Endothelial cell of umbilical vein (primary cell): Measurements from ENCODE around the gene PBX3. TPM values are rescaled to one million over a fixed set of nuclear protein-coding genes. Genes with fewer than 3 reads are reported as not detected.

Experiments used
- BruUV-seq: library from RNA; stranded (reverse); fragments of 400-500 nt; replicated peaks from 2 replicates; lab custom pipeline; 2021; lab: Mats Ljungman, UMichigan
- CTCF ChIA-PET: fragments of 300-600, 350-600 bp; sonication (Branson Sonifier 250); formaldehyde crosslinking; loops from one replicate; lab custom pipeline; 2021; ENCODE audit warnings: antibody characterized with exemption, inconsistent platforms; lab: Charles Lee
- POLR2A ChIA-PET: fragments of 300-600, 350-600 bp; sonication (Branson Sonifier 250); formaldehyde crosslinking; loops from one replicate; lab custom pipeline; 2021; ENCODE audit warnings: antibody characterized with exemption, inconsistent platforms; lab: Charles Lee
- DNase-seq: peaks from one replicate; pipeline ENCODE4 v3.0.0-alpha.2; 2011; ENCODE audit warnings: low read depth, low spot score
- FAIRE-seq: peaks from 2 replicates; lab custom pipeline; 2011; peaks lifted over from hg19 to GRCh38; lab: Jason Lieb, UNC
- H2AFZ ChIP-seq: 2 replicates; pipeline ENCODE4 v1.6.0; 2012; ENCODE audit warnings: low read depth, low read length, control low read depth, inconsistent platforms
- H3K27ac ChIP-seq: 2 replicates; pipeline ENCODE4 v1.5.1; 2011; ENCODE audit warnings: low read depth, mild to moderate bottlenecking, control low read depth, low read length, moderate library complexity; ENCODE audit not compliant: insufficient read depth
- H3K27me3 ChIP-seq, 2 experiments: 2 replicates each; pipeline versions ENCODE4 v1.6.0 to v1.6.1; 2011; ENCODE audit warnings: low read length in 2 of 2, mixed read lengths in 1 of 2; ENCODE audit not compliant: control insufficient read depth in 2 of 2, insufficient read depth in 2 of 2
- H3K36me3 ChIP-seq, 2 experiments: 2 replicates in 1 of 2; 3 replicates in 1 of 2; pipeline ENCODE4 v1.5.1; 2011; ENCODE audit warnings: low read length in 2 of 2, mild to moderate bottlenecking in 1 of 2, moderate library complexity in 1 of 2; ENCODE audit not compliant: control insufficient read depth in 2 of 2, insufficient read depth in 2 of 2; ENCODE audit errors: extremely low read depth in 1 of 2
- H3K4me1 ChIP-seq: 3 replicates; pipeline ENCODE4 v1.5.1; 2011; ENCODE audit warnings: mild to moderate bottlenecking, low read length; ENCODE audit not compliant: control insufficient read depth, insufficient read depth; ENCODE audit errors: extremely low read depth
- H3K4me2 ChIP-seq: 2 replicates; pipeline ENCODE4 v1.6.1; 2011; ENCODE audit warnings: low read length, control low read depth, mixed read lengths; ENCODE audit not compliant: insufficient read depth
- H3K4me3 ChIP-seq, 3 experiments: fragments of 200-600 bp in 1 of 3; sonication (generic), shearing (Covaris generic) in 1 of 3; replicated peaks in 1 of 3; 2 replicates each; pipeline ENCODE4 v1.5.1; 2011 to 2016; ENCODE audit warnings: control low read depth in 3 of 3, low read length in 3 of 3, mild to moderate bottlenecking in 2 of 3, inconsistent platforms in 1 of 3, low read depth in 1 of 3, moderate library complexity in 1 of 3; ENCODE audit not compliant: insufficient read depth in 1 of 3
- H3K79me2 ChIP-seq: 2 replicates; pipeline ENCODE4 v1.6.0; 2012; ENCODE audit warnings: low read length, inconsistent platforms; ENCODE audit not compliant: control insufficient read depth, insufficient read depth
- H3K9ac ChIP-seq: replicated peaks from 2 replicates; pipeline ENCODE3; 2011; ENCODE audit warnings: low read length, control low read depth; ENCODE audit not compliant: insufficient read depth; ENCODE audit errors: extremely low read depth
- H3K9me1 ChIP-seq: replicated peaks from 3 replicates; pipeline ENCODE4 v1.6.0; 2011; ENCODE audit warnings: mild to moderate bottlenecking, low read length; ENCODE audit not compliant: control insufficient read depth, insufficient read depth; ENCODE audit errors: extremely low read depth
- H3K9me3 ChIP-seq: replicated peaks from 2 replicates; pipeline ENCODE4 v1.5.1; 2012; ENCODE audit warnings: low read length, inconsistent platforms; ENCODE audit not compliant: control insufficient read depth, insufficient read depth
- H4K20me1 ChIP-seq: replicated peaks from 2 replicates; pipeline ENCODE3; 2011; ENCODE audit warnings: mild to moderate bottlenecking, low read length; ENCODE audit not compliant: control insufficient read depth, insufficient read depth; ENCODE audit errors: extremely low read depth
- CTCF ChIP-seq, 2 donors: IDR thresholded peaks; 1 replicate in 1 of 2; 2 replicates in 1 of 2; pipeline ENCODE4 v1.5.1; 2011; ENCODE audit warnings: low read length in 2 of 2, mild to moderate bottlenecking in 2 of 2, moderate library complexity in 2 of 2, control low read depth in 1 of 2, inconsistent platforms in 1 of 2, low read depth in 1 of 2; ENCODE audit not compliant: insufficient read depth in 1 of 2; ENCODE audit errors: extremely low read depth in 1 of 2
- EZH2 ChIP-seq: IDR thresholded peaks from 2 replicates; pipeline ENCODE4 v1.6.1; 2012; ENCODE audit warnings: borderline replicate concordance, low read depth, mild to moderate bottlenecking, moderate library complexity, low read length, inconsistent platforms; ENCODE audit not compliant: severe bottlenecking
- FOS ChIP-seq: IDR thresholded peaks from 2 replicates; pipeline ENCODE4 v1.6.1; 2011; ENCODE audit warnings: mild to moderate bottlenecking, low read length, moderate library complexity, borderline replicate concordance; ENCODE audit not compliant: insufficient read depth
- GATA2 ChIP-seq: IDR thresholded peaks from 2 replicates; pipeline ENCODE4 v1.7.0; 2011; ENCODE audit warnings: low read depth, mild to moderate bottlenecking, moderate library complexity, mixed read lengths, low read length; ENCODE audit not compliant: insufficient read length, insufficient read depth
- JUN ChIP-seq: IDR thresholded peaks from 2 replicates; pipeline ENCODE4 v1.6.1; 2011; ENCODE audit warnings: borderline replicate concordance, low read depth; ENCODE audit not compliant: insufficient read length, insufficient read depth
- MAX ChIP-seq: IDR thresholded peaks from 2 replicates; pipeline ENCODE4 v1.6.1; 2011; ENCODE audit not compliant: insufficient read depth, insufficient read length
- MYC ChIP-seq: IDR thresholded peaks from one replicate; pipeline ENCODE4 v1.6.1; 2011; ENCODE audit warnings: mild to moderate bottlenecking, low read depth, low read length
- POLR2A ChIP-seq: IDR thresholded peaks from 2 replicates; pipeline ENCODE4 v1.6.1; 2012; ENCODE audit warnings: low read depth, mild to moderate bottlenecking, control low read depth, low read length
- POLR2AphosphoS5 ChIP-seq: IDR thresholded peaks from 2 replicates; pipeline ENCODE4 v1.6.1; 2012; ENCODE audit warnings: low read depth, mild to moderate bottlenecking, control low read depth, low read length, moderate library complexity; ENCODE audit not compliant: insufficient read depth
- dilution Hi-C: fragments of 300-500 bp; cut with MboI; formaldehyde crosslinking; loops from one replicate; pipeline ENCODE4 v1.15.0; 2019; ENCODE audit warnings: low sequenced_read_pairs; ENCODE audit not compliant: extremely low pct_ligation_motif_present
- intact Hi-C: fragments of 100-400 bp; cut with micrococcal nuclease; formaldehyde crosslinking; loops from one replicate; pipeline ENCODE4 v1.10.0; 2022
- polyA plus RNA-seq, 4 experiments: library from polyadenylated mRNA; depleted of rRNA in 3 of 4; stranded (reverse) in 3 of 4; unstranded in 1 of 4; fragments of >200 nt; gene quantifications; 2 replicates each; pipeline versions ENCODE4 v1.2.1 to v1.2.3, GENCODE V29; 2011 to 2012; ENCODE audit warnings: missing spikeins in 1 of 4
- total RNA-seq: library from RNA; stranded (reverse); gene quantifications from 2 replicates; pipeline ENCODE4 v1.2.3, GENCODE V29; 2021

Gene PBX3
- total and polyA plus RNA-seq, 2 donors (not counting 3 experiments of a cell fraction or from before 2014, with no cell fraction given), result 18.8 to 42.0 TPM

- no peak for TF ChIP-seq JUN
- no peak for TF ChIP-seq CTCF (IDR thresholded peaks at IDR 0.05; ENCODE audit: extremely low read depth in 1 of 2, insufficient read depth in 1 of 2, low read depth in 1 of 2, low read length in 2 of 2)
- no peak for TF ChIP-seq MAX
- POLR2A ChIA-PET, result no interaction called here
- H4K20me1 ChIP-seq, result peaks cover 5% of the 10 kb centered on the region
These were observed 47.3 kb upstream of the PBX3 start for GRCh38 chr9:125699870-125700269.

GRCh38 chr9:125700791-125701190 lies 46.4 kb upstream of the PBX3 start:
- CTCF ChIA-PET, result no interaction called here
- POLR2A ChIA-PET, result no interaction called here
- Histone ChIP-seq H3K79me2 (peaks cover 88% of the 10 kb centered on the region), H3K4me2 (no peak overlapping the region), H3K9ac (no peak overlapping the region), H3K27me3 (no peaks in the 10 kb centered on the region), H3K4me3 (no peak overlapping the region), H2AFZ (no peak overlapping the region), H3K4me1 (peaks cover 3% of the 10 kb centered on the region), H3K27ac (no peak overlapping the region), H3K9me1 (no peaks in the 10 kb centered on the region), H3K9me3 (no peaks in the 10 kb centered on the region), H3K36me3 (no peaks in the 10 kb centered on the region), H4K20me1 (peaks cover 5% of the 10 kb centered on the region)
- TF ChIP-seq MAX, result no peak
- TF ChIP-seq CTCF (IDR thresholded peaks at IDR 0.05; ENCODE audit: extremely low read depth in 1 of 2, insufficient read depth in 1 of 2, low read depth in 1 of 2, low read length in 2 of 2), result no peak
- no peak for TF ChIP-seq POLR2A
- TF ChIP-seq GATA2, result no peak
- no peak for TF ChIP-seq JUN
- no peak for TF ChIP-seq FOS
- no peak for TF ChIP-seq MYC
- TF ChIP-seq EZH2, result no peak
- no peak for TF ChIP-seq POLR2AphosphoS5
- intact Hi-C loops (no loop called here), dilution Hi-C loops (no loop called here)
- FAIRE-seq, result no peak
- no peak for DNase-seq
- BruUV-seq, result no TSS peak

More at GRCh38 chr9:125699870-125700269, 47.3 kb upstream of the PBX3 start:
- H3K4me2 ChIP-seq, result no peak overlapping the region
- no peak overlapping the region for H3K4me3 ChIP-seq
- H3K79me2 ChIP-seq, result peaks cover 86% of the 10 kb centered on the region
- no peak overlapping the region for H2AFZ ChIP-seq
- H3K9me1 ChIP-seq, result no peaks in the 10 kb centered on the region
- no peak overlapping the region for H3K9ac ChIP-seq
- intact Hi-C loops (no loop called here), dilution Hi-C loops (no loop called here)
- H3K27ac ChIP-seq, result no peak overlapping the region
- DNase-seq, result no peak
- CTCF ChIA-PET, result no interaction called here
- no TSS peak for BruUV-seq
- no peaks in the 10 kb centered on the region for H3K9me3 ChIP-seq
- no peaks in the 10 kb centered on the region for H3K36me3 ChIP-seq
- no peaks in the 10 kb centered on the region for H3K27me3 ChIP-seq
- no peaks in the 10 kb centered on the region for H3K4me1 ChIP-seq
- no peak for FAIRE-seq
